H9 (cell line): ENCODE measurements around the gene MERTK. TPM values are rescaled to one million over a fixed set of nuclear protein-coding genes. Genes with fewer than 3 reads are reported as not detected.

ENCODE experiments used
- DNase-seq: peaks from one replicate; pipeline ENCODE4 v3.0.0-alpha.2; 2017
- H2AFZ ChIP-seq: one replicate; pipeline ENCODE4 v1.6.1; 2013; ENCODE audit warnings: mild to moderate bottlenecking, low read length, control low read depth, moderate library complexity
- H2AK5ac ChIP-seq: 2 replicates; pipeline ENCODE4 v1.6.1; 2013; ENCODE audit warnings: low read length, control low read depth, mixed read lengths; ENCODE audit not compliant: insufficient read length
- H2BK120ac ChIP-seq: one replicate; pipeline ENCODE4 v1.6.1; 2013; ENCODE audit warnings: low read depth, mild to moderate bottlenecking, low read length, control low read depth, inconsistent platforms; ENCODE audit not compliant: poor library complexity, severe bottlenecking
- H2BK12ac ChIP-seq: 2 replicates; pipeline ENCODE4 v1.6.1; 2013; ENCODE audit warnings: low read length, control low read depth, mixed read lengths, low read depth; ENCODE audit not compliant: insufficient read length
- H2BK15ac ChIP-seq: 2 replicates; pipeline ENCODE4 v1.6.1; 2013; ENCODE audit warnings: low read depth, low read length, control low read depth
- H2BK20ac ChIP-seq: one replicate; pipeline ENCODE4 v1.6.1; 2013; ENCODE audit warnings: low read depth, mild to moderate bottlenecking, low read length, control low read depth, inconsistent platforms; ENCODE audit not compliant: poor library complexity, severe bottlenecking
- H2BK5ac ChIP-seq: 2 replicates; pipeline ENCODE4 v1.6.1; 2013; ENCODE audit warnings: low read length, control low read depth, mixed read lengths; ENCODE audit not compliant: insufficient read length
- H3K14ac ChIP-seq: 2 replicates; pipeline ENCODE4 v1.6.1; 2013; ENCODE audit warnings: low read length, control low read depth; ENCODE audit not compliant: insufficient read depth
- H3K18ac ChIP-seq: 2 replicates; pipeline ENCODE4 v1.6.1; 2013; ENCODE audit warnings: low read depth, mild to moderate bottlenecking, mixed read lengths, low read length, control low read depth; ENCODE audit not compliant: insufficient read length
- H3K23ac ChIP-seq: 2 replicates; pipeline ENCODE4 v1.6.1; 2013; ENCODE audit warnings: low read length, control low read depth, mixed read lengths, low read depth; ENCODE audit not compliant: insufficient read length
- H3K23me2 ChIP-seq: 2 replicates; pipeline ENCODE4 v1.6.1; 2013; ENCODE audit warnings: low read depth, mild to moderate bottlenecking, mixed read lengths, low read length, control low read depth; ENCODE audit not compliant: insufficient read length, poor library complexity, severe bottlenecking
- H3K27ac ChIP-seq: 2 replicates; pipeline ENCODE4 v1.5.1; 2013; ENCODE audit warnings: low read length, control low read depth, mixed read lengths, low read depth; ENCODE audit not compliant: insufficient read length
- H3K27me3 ChIP-seq: 2 replicates; pipeline ENCODE4 v1.6.1; 2013; ENCODE audit warnings: low read length, control low read depth, inconsistent platforms; ENCODE audit not compliant: insufficient read depth
- H3K4ac ChIP-seq: 2 replicates; pipeline ENCODE4 v1.6.1; 2013; ENCODE audit warnings: low read depth, mild to moderate bottlenecking, control low read depth, inconsistent platforms, low read length, moderate library complexity
- H3K4me1 ChIP-seq: 2 replicates; pipeline ENCODE4 v1.6.1; 2013; ENCODE audit warnings: low read length, control low read depth, inconsistent platforms; ENCODE audit not compliant: insufficient read depth
- H3K4me2 ChIP-seq: 2 replicates; pipeline ENCODE4 v1.6.1; 2013; ENCODE audit warnings: low read length, control low read depth, mixed read lengths; ENCODE audit not compliant: insufficient read length, insufficient read depth
- H3K56ac ChIP-seq: 2 replicates; pipeline ENCODE4 v1.6.1; 2013; ENCODE audit warnings: low read depth, mild to moderate bottlenecking, mixed read lengths, low read length, control low read depth; ENCODE audit not compliant: insufficient read length
- H3K79me1 ChIP-seq: 2 replicates; pipeline ENCODE4 v1.6.1; 2013; ENCODE audit warnings: low read depth, mild to moderate bottlenecking, moderate library complexity, low read length, control low read depth, inconsistent platforms; ENCODE audit not compliant: insufficient read depth, poor library complexity, severe bottlenecking
- H3K79me2 ChIP-seq: 2 replicates; pipeline ENCODE4 v1.6.1; 2013; ENCODE audit warnings: low read length, control low read depth, inconsistent platforms; ENCODE audit not compliant: insufficient read depth
- H3K9ac ChIP-seq: 2 replicates; pipeline ENCODE4 v1.6.1; 2013; ENCODE audit warnings: low read length, control low read depth, mixed read lengths; ENCODE audit not compliant: insufficient read length; ENCODE audit errors: extremely low read depth
- H3K9me3 ChIP-seq: one replicate; pipeline ENCODE4 v1.6.1; 2013; ENCODE audit warnings: low read depth, low read length, inconsistent platforms; ENCODE audit not compliant: control insufficient read depth
- H3T11ph ChIP-seq: one replicate; pipeline ENCODE4 v1.6.1; 2013; ENCODE audit warnings: mild to moderate bottlenecking, low read length, control low read depth, inconsistent platforms
- H4K20me1 ChIP-seq: one replicate; pipeline ENCODE4 v1.6.1; 2013; ENCODE audit not compliant: control insufficient read depth, insufficient read length, insufficient read depth
- H4K5ac ChIP-seq: 2 replicates; pipeline ENCODE4 v1.6.1; 2013; ENCODE audit warnings: low read depth, mild to moderate bottlenecking, mixed read lengths, low read length, control low read depth; ENCODE audit not compliant: insufficient read length
- H4K8ac ChIP-seq: replicated peaks from 2 replicates; pipeline ENCODE4 v1.6.1; 2013; ENCODE audit warnings: low read length, control low read depth, mixed read lengths, low read depth; ENCODE audit not compliant: insufficient read length
- H4K91ac ChIP-seq: 2 replicates; pipeline ENCODE4 v1.6.1; 2013; ENCODE audit warnings: low read depth, mild to moderate bottlenecking, moderate library complexity, mixed read lengths, low read length, control low read depth; ENCODE audit not compliant: insufficient read length
- H3K27ac Mint-ChIP-seq, 3 experiments: 2 replicates in 2 of 3; 3 replicates in 1 of 3; pipeline ENCODE4 v1.8.0; 2020 to 2021; ENCODE audit warnings: mixed read lengths in 3 of 3, mild to moderate bottlenecking in 1 of 3, moderate library complexity in 1 of 3
- H3K27me3 Mint-ChIP-seq: 2 replicates; pipeline ENCODE4 v1.8.0; 2021; ENCODE audit warnings: low read depth, mild to moderate bottlenecking, moderate library complexity, mixed read lengths
- H3K36me3 Mint-ChIP-seq, 3 experiments: 2 replicates in 2 of 3; 3 replicates in 1 of 3; pipeline ENCODE4 v1.8.0; 2020 to 2021; ENCODE audit warnings: low read depth in 3 of 3, mixed read lengths in 3 of 3; ENCODE audit not compliant: insufficient read depth in 1 of 3
- H3K4me1 Mint-ChIP-seq, 2 experiments: 2 replicates each; pipeline ENCODE4 v1.8.0; 2020; ENCODE audit warnings: mixed read lengths in 2 of 2
- H3K4me3 Mint-ChIP-seq, 2 experiments: 2 replicates in 1 of 2; 3 replicates in 1 of 2; pipeline ENCODE4 v1.8.0; 2020 to 2021; ENCODE audit warnings: mild to moderate bottlenecking in 2 of 2, mixed read lengths in 2 of 2, moderate library complexity in 1 of 2
- H3K9me3 Mint-ChIP-seq, 2 experiments: 2 replicates in 1 of 2; 3 replicates in 1 of 2; pipeline ENCODE4 v1.8.0; 2020; ENCODE audit warnings: mild to moderate bottlenecking in 2 of 2, mixed read lengths in 2 of 2, moderate library complexity in 1 of 2
- CTCF ChIP-seq: fragments of 200-600 bp; sonication (generic); conservative IDR thresholded peaks from 3 replicates; pipeline ENCODE4 v1.8.0; 2021; ENCODE audit warnings: antibody characterized with exemption, mild to moderate bottlenecking
- WGBS: extraction: QIAGEN DNeasy Blood & Tissue Kit; methylation state at CpG from one replicate; pipeline ENCODE4 v1.1.7; 2013; ENCODE audit warnings: missing lambda C conversion rate, low lambda C conversion rate, mixed read lengths; ENCODE audit not compliant: insufficient read length; ENCODE audit errors: extremely low coverage; 5-methylcytosine and 5-hydroxymethylcytosine counted together
- total RNA-seq: library from RNA; stranded (reverse); gene quantifications from 2 replicates; pipeline ENCODE4 v1.2.1, GENCODE V29; 2021

Gene MERTK
- total RNA-seq, 1 experiment from 2014 or later: 4.8 TPM

GRCh38 chr2:111900859-111901258, 2.5 kb downstream of the MERTK start:
- Histone ChIP-seq H3T11ph (no peak overlapping the region), H2BK12ac (no peak overlapping the region), H3K9me3 (no peaks in the 10 kb centered on the region), H3K79me2 (no peaks in the 10 kb centered on the region), H3K18ac (no peak overlapping the region), H2BK15ac (no peak overlapping the region), H4K5ac (no peak overlapping the region), H2AFZ (no peak overlapping the region), H3K4ac (no peak overlapping the region), H3K27me3 (peaks cover 4% of the 10 kb centered on the region; the same call in 1 of the 2 replicates), H3K27ac (no peak overlapping the region), H2BK20ac (no peak overlapping the region), H4K91ac (no peak overlapping the region), H3K23ac (no peak overlapping the region), H3K14ac (no peak overlapping the region), H4K20me1 (no peaks in the 10 kb centered on the region), H3K4me2 (no peak overlapping the region), H3K56ac (no peak overlapping the region), H2BK5ac (no peak overlapping the region), H3K79me1 (no peaks in the 10 kb centered on the region), H4K8ac (no peak overlapping the region), H2AK5ac (no peak overlapping the region), H3K4me1 (no peaks in the 10 kb centered on the region), H3K23me2 (peaks cover 6% of the 10 kb centered on the region), H3K9ac (no peak overlapping the region), H2BK120ac (no peak overlapping the region)
- no CpG with 5 or more reads among the region's 3 CpGs for WGBS
- H3K4me1 Mint-ChIP-seq: peaks cover 42 to 49% of the 10 kb centered on the region in 2 experiments
- no peaks in the 10 kb centered on the region; a peak in 1 of 7 replicates for H3K36me3 Mint-ChIP-seq
- TF ChIP-seq CTCF: peak; percentile 58
- H3K4me3 Mint-ChIP-seq: peak overlapping the region in 1 of 2 experiments; percentile 27; a peak in 1 of 5 replicates
- no peaks in the 10 kb centered on the region for H3K9me3 Mint-ChIP-seq
- no peak for DNase-seq
- H3K27me3 Mint-ChIP-seq: peaks cover 42% of the 10 kb centered on the region
- no peak overlapping the region for H3K27ac Mint-ChIP-seq
